GM19463 (cell line): ENCODE data around the gene SEMA6B.

Experiments used
- ATAC-seq: cut with Tn5 transposase; IDR thresholded peaks from one replicate; pipeline ENCODE4 v1.9.1; 2021; ENCODE audit warnings: mild to moderate bottlenecking, moderate library complexity; ENCODE audit not compliant: unreplicated experiment

The SEMA6B gene

DNA sequence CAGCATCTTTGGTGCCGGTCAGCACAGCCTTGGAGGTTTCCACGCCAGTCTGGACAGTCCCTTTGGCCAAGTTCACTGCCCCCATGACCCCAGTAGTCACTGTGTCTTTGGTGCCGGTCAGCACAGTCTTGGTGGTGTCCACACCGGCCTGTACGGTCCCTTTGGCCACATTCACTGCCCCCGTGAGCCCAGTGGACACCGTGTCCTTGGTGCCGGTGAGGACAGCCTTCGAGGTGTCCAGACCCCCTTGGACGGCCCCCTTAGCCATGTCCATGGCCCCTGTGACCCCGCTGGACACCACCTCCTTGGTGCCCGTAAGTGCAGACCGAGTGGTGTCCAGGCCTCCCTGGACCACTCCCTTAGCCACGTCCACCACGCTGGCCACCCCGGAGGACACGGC is 46.2 kb downstream of the SEMA6B start:
- no peak for ATAC-seq

- no peak for ATAC-seq
Observed at GRCh38 chr19:4512070-4512469, 47.4 kb downstream of the SEMA6B start.

DNA sequence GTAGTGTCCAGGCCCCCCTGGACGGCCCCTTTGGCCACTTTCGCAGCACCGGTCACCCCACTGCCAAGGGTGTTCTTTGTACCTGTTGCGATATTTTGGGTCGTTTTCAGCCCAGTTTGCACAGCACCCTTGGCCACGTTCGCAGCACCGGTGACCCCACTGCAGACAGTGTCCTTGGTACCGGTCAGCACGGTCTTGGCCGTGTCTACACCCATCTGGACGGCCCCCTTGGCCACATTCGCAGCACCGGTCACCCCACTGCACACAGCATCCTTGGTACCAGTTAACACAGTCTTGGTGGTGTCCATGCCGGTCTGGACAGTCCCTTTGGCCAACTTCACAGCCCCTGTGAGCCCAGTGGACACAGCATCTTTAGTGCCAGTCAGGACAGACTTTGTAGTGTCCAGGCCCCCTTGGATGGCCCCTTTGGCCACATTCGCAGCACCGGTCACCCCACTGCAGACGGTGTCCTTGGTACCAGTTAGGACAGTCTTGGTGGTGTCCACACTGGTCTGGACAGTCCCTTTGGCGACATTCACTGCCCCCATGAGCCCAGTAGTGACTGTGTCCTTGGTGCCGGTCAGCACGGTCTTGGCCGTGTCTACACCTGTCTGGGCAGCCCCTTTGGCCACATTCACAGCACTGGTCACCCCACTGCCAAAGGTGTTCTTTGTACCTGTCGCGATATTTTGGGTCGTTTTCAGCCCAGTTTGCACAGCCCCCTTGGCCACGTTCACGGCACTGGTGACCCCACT is 48.0 kb downstream of the SEMA6B start:
- no peak for ATAC-seq

GRCh38 chr19:4510435-4511255 is 48.8 kb downstream of the SEMA6B start:
- ATAC-seq: no peak

DNA sequence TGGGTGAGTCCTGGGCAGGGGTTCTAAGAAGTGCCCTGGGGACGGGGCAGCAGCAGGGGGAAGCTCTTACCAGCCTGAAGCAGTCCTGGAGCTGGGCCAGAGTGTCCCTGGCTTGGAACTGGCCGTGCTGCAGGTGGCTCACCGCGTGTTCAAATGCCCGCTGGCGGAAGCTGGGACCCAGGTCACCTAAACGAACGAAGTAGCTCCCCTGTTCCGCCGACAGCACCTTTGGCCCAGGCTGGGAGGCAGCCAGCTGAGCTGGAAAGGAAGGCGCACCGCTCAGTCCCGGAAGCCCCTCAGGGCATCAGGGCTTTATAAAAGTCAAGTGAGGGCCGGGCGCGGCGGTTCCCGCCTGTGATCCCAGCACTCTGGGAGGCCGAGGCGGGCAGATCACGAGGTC is 50.8 kb downstream of the SEMA6B start:
- no peak for ATAC-seq

DNA sequence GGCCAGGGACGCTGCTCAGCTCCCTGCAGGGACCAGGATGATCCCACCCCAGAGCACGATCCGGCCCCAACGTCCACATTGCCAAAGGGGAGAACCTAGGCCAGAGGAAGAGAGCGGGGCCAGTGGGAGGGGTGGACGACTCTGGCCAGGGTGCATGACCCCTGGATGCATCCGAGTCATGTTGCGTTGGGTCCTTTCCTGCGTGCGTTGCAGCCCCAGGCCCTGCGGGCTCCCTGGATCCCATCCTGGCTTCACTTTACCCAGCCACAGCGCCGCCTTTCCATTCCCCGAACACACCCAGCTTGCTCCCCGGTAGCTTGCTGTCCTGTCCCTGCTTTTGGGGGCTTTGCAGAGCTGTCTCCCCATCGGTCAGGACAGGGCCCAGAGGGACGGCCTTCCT is 51.7 kb downstream of the SEMA6B start:
- ATAC-seq: no peak

- ATAC-seq: no peak
Observed at GRCh38 chr19:4507150-4507452, 52.4 kb downstream of the SEMA6B start.

DNA sequence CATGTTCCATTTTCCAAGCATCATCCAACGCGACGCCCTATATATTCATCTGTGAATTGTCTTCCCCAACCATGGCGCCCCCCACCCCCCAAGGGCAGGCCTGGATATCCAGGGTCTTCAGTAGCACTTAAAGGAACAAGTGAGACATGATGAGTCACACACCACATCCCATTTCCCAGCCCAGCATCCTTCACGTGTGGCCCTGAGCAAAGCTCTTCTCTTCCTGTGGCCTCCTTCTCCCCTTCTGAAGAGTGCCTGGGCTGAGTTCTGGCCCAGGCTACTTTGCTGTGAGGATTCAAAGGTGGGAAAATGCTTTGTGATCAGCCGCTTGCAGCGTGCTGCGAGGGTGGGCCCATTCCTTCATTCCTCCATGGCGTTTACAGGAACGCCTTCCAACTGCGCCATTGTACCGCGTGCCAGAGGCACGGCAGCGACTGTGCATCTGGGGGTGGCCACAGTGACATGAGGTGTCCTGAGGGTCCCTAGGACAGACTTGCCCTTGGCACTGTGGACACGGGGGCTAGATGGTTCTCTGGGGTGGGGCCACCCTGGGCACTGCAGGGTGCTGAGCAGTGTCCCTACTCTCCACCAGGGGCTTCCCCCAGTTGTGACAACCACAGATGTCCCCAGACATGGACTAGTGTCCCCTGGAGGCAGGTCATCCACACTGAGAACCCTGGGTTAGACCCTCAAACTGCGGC is 52.9 kb downstream of the SEMA6B start:
- no peak for ATAC-seq

- no peak for ATAC-seq
Observed at GRCh38 chr19:4505570-4506448, 53.7 kb downstream of the SEMA6B start.

- ATAC-seq: no peak
Observed at GRCh38 chr19:4504891-4505569, 54.5 kb downstream of the SEMA6B start.

DNA sequence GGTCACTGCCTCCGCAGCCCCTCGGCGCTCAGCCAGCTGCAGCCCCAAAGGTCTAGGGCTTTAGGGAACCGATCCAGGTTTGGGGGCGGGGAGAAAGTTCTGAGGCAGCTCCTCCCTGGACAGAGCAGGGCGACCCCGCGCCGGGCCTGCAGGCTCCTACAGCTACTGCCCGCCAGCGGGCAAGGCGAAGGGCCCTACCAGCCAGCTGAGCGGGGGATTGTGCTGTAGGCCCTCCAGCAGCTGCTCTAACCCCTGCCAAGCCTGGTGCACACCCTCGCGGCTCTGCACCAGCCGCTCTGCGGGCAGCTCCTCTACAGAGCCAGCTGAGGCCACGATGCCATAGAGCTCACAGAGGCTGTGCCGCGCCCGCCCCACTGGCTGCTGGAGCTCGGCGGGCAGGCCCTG is 55.2 kb downstream of the SEMA6B start:
- ATAC-seq: no peak

DNA sequence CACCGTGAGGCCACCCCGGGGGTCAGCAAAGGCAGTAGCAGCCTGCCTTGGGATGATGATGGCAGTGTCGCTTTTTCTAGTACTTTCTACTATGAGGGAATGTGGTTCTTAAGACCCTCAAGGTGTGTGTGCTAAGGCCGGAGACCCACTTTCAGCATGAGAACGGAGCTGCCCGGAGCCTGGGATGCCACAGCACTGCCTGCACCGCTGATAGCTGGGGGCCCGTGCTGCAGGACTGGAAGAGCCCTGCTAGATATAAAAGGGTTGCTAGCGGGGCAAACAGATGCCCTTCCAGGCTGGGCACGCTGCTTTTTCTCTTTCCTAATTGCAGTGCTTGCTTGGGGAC is 55.7 kb downstream of the SEMA6B start:
- no peak for ATAC-seq

DNA sequence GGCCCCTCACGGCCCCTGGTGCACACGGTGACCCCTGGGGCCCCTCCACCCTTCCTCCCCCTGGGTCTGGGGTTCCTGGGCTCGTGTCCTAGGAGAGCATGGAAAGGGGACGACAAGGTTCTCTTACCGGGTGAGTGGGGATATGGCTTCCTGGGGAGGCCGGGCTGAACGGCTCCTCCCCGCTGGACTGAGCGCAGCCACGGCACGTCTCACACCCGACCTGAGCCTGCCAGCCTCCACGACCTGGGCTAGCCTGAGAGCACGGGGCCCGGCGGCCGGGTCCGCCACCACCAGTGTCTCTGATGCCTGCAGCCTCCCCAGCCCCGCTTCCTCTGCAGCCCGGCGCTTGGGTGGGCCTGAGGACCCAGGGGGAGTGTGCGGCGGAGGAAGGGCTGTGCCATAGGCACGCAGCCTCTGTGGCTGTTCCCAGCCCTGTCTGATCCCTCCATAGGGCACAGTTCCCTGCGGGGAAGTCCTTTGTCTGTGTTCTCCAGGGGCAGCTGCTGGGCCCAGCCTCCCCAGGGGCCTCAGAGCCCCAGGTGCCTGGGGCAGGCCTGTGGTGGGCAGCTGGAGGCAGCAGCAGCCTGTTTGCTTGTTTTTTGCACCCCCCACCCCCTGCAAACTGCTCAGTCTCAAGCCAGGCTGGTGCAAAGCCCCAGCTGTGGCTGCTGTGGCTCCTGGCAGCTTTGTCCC is 56.2 kb downstream of the SEMA6B start:
- no peak for ATAC-seq

- ATAC-seq: no peak
Observed at GRCh38 chr19:4502282-4503131, 57.0 kb downstream of the SEMA6B start.

DNA sequence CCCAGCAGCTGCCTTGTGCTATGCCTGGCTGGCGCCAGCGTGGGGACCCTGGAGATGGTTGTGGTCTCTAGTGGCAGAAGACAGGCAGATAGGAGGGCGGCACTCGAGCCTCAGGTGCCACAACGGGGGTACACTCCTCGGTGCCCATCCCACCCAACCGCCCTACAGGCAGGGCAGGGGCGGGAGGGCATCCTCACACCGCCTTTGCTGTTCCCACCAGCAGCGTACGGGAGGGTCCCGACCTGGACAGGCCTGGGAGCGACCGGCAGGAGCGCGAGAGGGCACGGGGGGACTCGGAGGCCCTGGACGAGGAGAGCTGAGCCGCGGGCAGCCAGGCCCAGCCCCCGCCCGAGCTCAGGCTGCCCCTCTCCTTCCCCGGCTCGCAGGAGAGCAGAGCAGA is 57.8 kb downstream of the SEMA6B start:
- ATAC-seq: no peak

- ATAC-seq: no peak
Observed at GRCh38 chr19:4500841-4501591, 58.5 kb downstream of the SEMA6B start.

DNA sequence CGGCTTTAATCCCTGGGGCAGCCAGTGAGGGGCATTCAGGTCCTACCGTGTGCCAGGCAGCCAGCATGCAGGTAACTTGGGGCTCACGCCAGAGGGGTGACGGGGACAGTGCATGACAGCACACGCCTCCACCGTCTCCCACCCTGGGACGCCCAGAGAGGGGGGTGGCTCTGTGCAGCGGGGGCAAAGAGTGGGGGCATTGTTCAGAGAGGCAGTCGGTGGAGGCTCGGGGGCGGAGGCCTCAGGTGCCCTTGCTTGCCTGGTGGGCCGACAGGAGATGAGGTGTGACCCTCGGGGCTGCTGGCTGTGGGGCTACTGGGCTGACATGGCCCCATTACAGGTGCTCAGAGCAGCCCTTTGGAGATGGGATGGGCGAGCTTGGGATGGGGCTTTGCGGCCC is 59.6 kb downstream of the SEMA6B start:
- no peak for ATAC-seq

- no peak for ATAC-seq
Observed at GRCh38 chr19:4499318-4499717, 60.2 kb downstream of the SEMA6B start.
